ENCODE results near the gene TNFRSF17.

TNFRSF17 gene

GRCh38 chr16:12006637-12007036, 41.6 kb downstream of the TNFRSF17 start:
- no peak for DNase-seq (ENCODE audit: low read depth)

GRCh38 chr16:12009462-12009861, 44.5 kb downstream of the TNFRSF17 start:
- DNase-seq (ENCODE audit: low read depth) = no peak

- DNase-seq (ENCODE audit: low read depth) = no peak
Observed at GRCh38 chr16:12009922-12010321, 44.9 kb downstream of the TNFRSF17 start.

GRCh38 chr16:12010388-12011251, 45.6 kb downstream of the TNFRSF17 start:
- no peak for DNase-seq (ENCODE audit: low read depth)

GRCh38 chr16:12011565-12011964, 46.6 kb downstream of the TNFRSF17 start:
- DNase-seq (ENCODE audit: low read depth) = no peak

GRCh38 chr16:12016291-12016947, 51.4 kb downstream of the TNFRSF17 start:
- DNase-seq (ENCODE audit: low read depth) = no peak

- no peak for DNase-seq (ENCODE audit: low read depth)
Observed at GRCh38 chr16:12017558-12017957, 52.5 kb downstream of the TNFRSF17 start.

All from stimulated activated CD4-positive, alpha-beta T cell treated with anti-CD3 and anti-CD28 coated beads, Interleukin-2, amount 100 ng/mL, for 4 hours (primary cell).